MV-4-11 (cell line): Measurements from ENCODE around the gene NPHP4.
A peak's percentile ranks its signal among the peaks of the same experiment; 100 is the strongest.

Experiments used
- DNase-seq: peaks from one replicate; lab custom pipeline; 2025; lab: John Stamatoyannopoulos, UW

The NPHP4 gene

GRCh38 chr1:5992026-5992813, at the start of gene NPHP4:
Gene NPHP4, minus strand, starts transcription at chr1:5992425. Its CDS starts 6,136 bp downstream, at chr1:5986289.
- peak; percentile 99 for DNase-seq

GRCh38 chr1:6041432-6042062, 49.3 kb upstream of the NPHP4 start:
- DNase-seq, result no peak

- DNase-seq, result no peak
Observed at GRCh38 chr1:6040861-6041415, 48.7 kb upstream of the NPHP4 start.

- no peak for DNase-seq
Observed at GRCh38 chr1:6040444-6040843, 48.2 kb upstream of the NPHP4 start.

- no peak for DNase-seq
Observed at GRCh38 chr1:6039031-6039430, 46.8 kb upstream of the NPHP4 start.

GRCh38 chr1:6038603-6039002, 46.4 kb upstream of the NPHP4 start:
- no peak for DNase-seq

- DNase-seq, result no peak
Observed at GRCh38 chr1:6037338-6037762, 45.1 kb upstream of the NPHP4 start.

- DNase-seq, result no peak
Observed at GRCh38 chr1:6035719-6036118, 43.5 kb upstream of the NPHP4 start.

- no peak for DNase-seq
Observed at GRCh38 chr1:6035303-6035702, 43.1 kb upstream of the NPHP4 start.

- no peak for DNase-seq
Observed at GRCh38 chr1:6034750-6035096, 42.5 kb upstream of the NPHP4 start.

GRCh38 chr1:6033986-6034749, 41.9 kb upstream of the NPHP4 start:
- DNase-seq, result no peak

GRCh38 chr1:6033124-6033523, 40.9 kb upstream of the NPHP4 start:
- DNase-seq, result no peak

- DNase-seq, result no peak
Observed at GRCh38 chr1:6030547-6031261, 38.5 kb upstream of the NPHP4 start.

- DNase-seq, result no peak
Observed at GRCh38 chr1:6030132-6030531, 37.9 kb upstream of the NPHP4 start.

GRCh38 chr1:6029351-6029750, 37.1 kb upstream of the NPHP4 start:
- no peak for DNase-seq

- peak; percentile 91 for DNase-seq
Observed at GRCh38 chr1:6028042-6028850, 36.0 kb upstream of the NPHP4 start.

GRCh38 chr1:6027591-6027990, 35.4 kb upstream of the NPHP4 start:
- peak; percentile 63 for DNase-seq

GRCh38 chr1:6026095-6026809, 34.0 kb upstream of the NPHP4 start:
- peak; percentile 95 for DNase-seq

GRCh38 chr1:6025269-6026094, 33.3 kb upstream of the NPHP4 start:
- DNase-seq, result peak; percentile 12

GRCh38 chr1:6024376-6024775, 32.2 kb upstream of the NPHP4 start:
- no peak for DNase-seq
